Measurements from ENCODE around the gene PRKN.

- TF ChIP-seq, protein P1, sequence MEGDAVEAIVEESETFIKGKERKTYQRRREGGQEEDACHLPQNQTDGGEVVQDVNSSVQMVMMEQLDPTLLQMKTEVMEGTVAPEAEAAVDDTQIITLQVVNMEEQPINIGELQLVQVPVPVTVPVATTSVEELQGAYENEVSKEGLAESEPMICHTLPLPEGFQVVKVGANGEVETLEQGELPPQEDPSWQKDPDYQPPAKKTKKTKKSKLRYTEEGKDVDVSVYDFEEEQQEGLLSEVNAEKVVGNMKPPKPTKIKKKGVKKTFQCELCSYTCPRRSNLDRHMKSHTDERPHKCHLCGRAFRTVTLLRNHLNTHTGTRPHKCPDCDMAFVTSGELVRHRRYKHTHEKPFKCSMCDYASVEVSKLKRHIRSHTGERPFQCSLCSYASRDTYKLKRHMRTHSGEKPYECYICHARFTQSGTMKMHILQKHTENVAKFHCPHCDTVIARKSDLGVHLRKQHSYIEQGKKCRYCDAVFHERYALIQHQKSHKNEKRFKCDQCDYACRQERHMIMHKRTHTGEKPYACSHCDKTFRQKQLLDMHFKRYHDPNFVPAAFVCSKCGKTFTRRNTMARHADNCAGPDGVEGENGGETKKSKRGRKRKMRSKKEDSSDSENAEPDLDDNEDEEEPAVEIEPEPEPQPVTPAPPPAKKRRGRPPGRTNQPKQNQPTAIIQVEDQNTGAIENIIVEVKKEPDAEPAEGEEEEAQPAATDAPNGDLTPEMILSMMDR (IDR thresholded peaks at IDR 0.05), result no peak
- TF ChIP-seq POLR2AphosphoS5 (IDR thresholded peaks at IDR 0.05; ENCODE audit: insufficient read depth in 1 of 2, low read depth in 1 of 2), result no peak
- no peak for TF ChIP-seq POLR2A (IDR thresholded peaks at IDR 0.05)
Observed at GRCh38 chr6:161446949-161447348, 1280.6 kb downstream of the PRKN start.
